IMR-90 (cell line): ENCODE measurements around the gene DPP10.

Experiments
- CEBPB ChIP-seq: IDR thresholded peaks from 2 replicates; pipeline ENCODE4 v1.6.1; 2012; ENCODE audit warnings: low read depth, low read length, improper control_type of control experiment
- CTCF ChIP-seq: conservative IDR thresholded peaks from 2 replicates; pipeline ENCODE4 v1.5.1; 2012; ENCODE audit warnings: mild to moderate bottlenecking, low read depth, low read length, improper control_type of control experiment
- ELK1 ChIP-seq: fragments of 150-350 bp; IDR thresholded peaks from 2 replicates; pipeline ENCODE4 v1.6.1; 2016; ENCODE audit warnings: low read depth, mild to moderate bottlenecking, low read length, moderate library complexity, borderline replicate concordance
- FOS ChIP-seq: fragments of 150-350 bp; IDR thresholded peaks from 2 replicates; pipeline ENCODE4 v1.6.1; 2016; ENCODE audit warnings: low read depth, low read length
- MAZ ChIP-seq: IDR thresholded peaks from 2 replicates; pipeline ENCODE4 v1.6.1; 2012; ENCODE audit warnings: low read depth, mild to moderate bottlenecking, low read length, improper control_type of control experiment, moderate library complexity, borderline replicate concordance
- MXI1 ChIP-seq: IDR thresholded peaks from 2 replicates; pipeline ENCODE4 v1.6.1; 2012; ENCODE audit warnings: low read depth, mild to moderate bottlenecking, low read length, moderate library complexity, borderline replicate concordance
- POLR2A ChIP-seq: IDR thresholded peaks from 2 replicates; pipeline ENCODE4 v1.6.1; 2012; ENCODE audit warnings: mild to moderate bottlenecking, low read depth, low read length
- RAD21 ChIP-seq: IDR thresholded peaks from 2 replicates; pipeline ENCODE4 v1.6.1; 2012; ENCODE audit warnings: low read length, improper control_type of control experiment
- RCOR1 ChIP-seq: IDR thresholded peaks from 2 replicates; pipeline ENCODE4 v1.6.1; 2012; ENCODE audit warnings: mild to moderate bottlenecking, low read length, improper control_type of control experiment; ENCODE audit not compliant: insufficient replicate concordance
- RFX5 ChIP-seq: IDR thresholded peaks from 2 replicates; pipeline ENCODE4 v1.8.0; 2012; ENCODE audit warnings: low read depth, mild to moderate bottlenecking, low read length, moderate library complexity
- SMC3 ChIP-seq: fragments of 150-350 bp; IDR thresholded peaks from 2 replicates; pipeline ENCODE4 v1.6.1; 2016; ENCODE audit warnings: low read depth, mild to moderate bottlenecking, antibody characterized with exemption, low read length, moderate library complexity
- USF2 ChIP-seq: fragments of 150-350 bp; IDR thresholded peaks from 2 replicates; pipeline ENCODE4 v1.6.1; 2017; ENCODE audit warnings: mild to moderate bottlenecking, antibody characterized with exemption, low read length, low read depth

GRCh38 chr2:115389898-115390565 lies 947.6 kb downstream of the DPP10 start:
- TF ChIP-seq CTCF (no peak), CEBPB (no peak), POLR2A (no peak), RFX5 (no peak), RCOR1 (no peak), MXI1 (no peak), FOS (no peak), MAZ (no peak), SMC3 (no peak), RAD21 (no peak), USF2 (no peak), ELK1 (no peak)
